ENCODE data around the gene RBM46.

DNA sequence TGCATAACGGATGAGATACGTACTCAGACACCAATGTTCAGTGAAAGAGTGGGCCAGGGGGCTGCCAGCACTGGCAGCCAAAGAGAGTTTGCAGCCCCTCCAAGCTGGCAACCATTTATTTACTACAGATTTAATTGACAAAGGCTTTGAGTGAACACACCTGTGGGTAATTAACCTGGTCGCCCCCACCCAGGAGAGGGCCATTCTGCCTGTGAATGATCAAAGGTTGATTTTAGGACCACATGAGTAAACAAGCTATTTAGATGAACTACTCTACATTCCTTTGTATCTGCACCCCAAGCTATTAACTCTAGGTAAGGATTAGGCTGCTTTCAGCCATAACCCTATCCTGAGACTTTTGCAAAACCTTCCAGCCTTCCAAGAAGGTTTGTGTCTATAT lies 55.0 kb downstream of the RBM46 start:
- TF ChIP-seq POLR2A (IDR thresholded peaks at IDR 0.05) (no peak), CTCF (IDR thresholded peaks at IDR 0.05) (no peak)

Measured in right lobe of liver (tissue), 4 donors.